Osteoblast (primary cell): Measurements from ENCODE around the gene TNK1. TPM values are rescaled to one million over a fixed set of nuclear protein-coding genes. Genes with fewer than 3 reads are reported as not detected.

Source experiments
- DNase-seq: peaks from one replicate; pipeline ENCODE4 v3.0.0; 2011; ENCODE audit warnings: low spot score, mixed read lengths; ENCODE audit not compliant: insufficient read length; ENCODE audit errors: missing footprints
- H2AFZ ChIP-seq: 2 replicates; pipeline ENCODE4 v1.6.0; 2011; ENCODE audit warnings: mild to moderate bottlenecking, low read length
- H3K27ac ChIP-seq: 2 replicates; pipeline ENCODE4 v1.5.1; 2011; ENCODE audit warnings: mild to moderate bottlenecking, low read depth, low read length, moderate library complexity
- H3K27me3 ChIP-seq: 2 replicates; pipeline ENCODE4 v1.6.0; 2012; ENCODE audit warnings: mild to moderate bottlenecking, control low read depth, inconsistent platforms, low read length, moderate library complexity; ENCODE audit not compliant: insufficient read depth
- H3K36me3 ChIP-seq: 2 replicates; pipeline ENCODE4 v1.5.1; 2011; ENCODE audit warnings: mild to moderate bottlenecking, low read length, control low read depth, moderate library complexity; ENCODE audit not compliant: insufficient read depth
- H3K4me1 ChIP-seq: 2 replicates; pipeline ENCODE4 v1.5.1; 2011; ENCODE audit warnings: mild to moderate bottlenecking, low read length, control low read depth, moderate library complexity; ENCODE audit not compliant: insufficient read depth
- H3K4me2 ChIP-seq: 2 replicates; pipeline ENCODE4 v1.6.0; 2011; ENCODE audit warnings: mild to moderate bottlenecking, low read length; ENCODE audit not compliant: insufficient read depth
- H3K4me3 ChIP-seq: fragments of 200-600 bp; sonication (generic); 3 replicates; pipeline ENCODE4 v1.5.1; 2012; ENCODE audit warnings: mild to moderate bottlenecking, low read length, inconsistent platforms; ENCODE audit not compliant: insufficient read depth
- H3K79me2 ChIP-seq: 2 replicates; pipeline ENCODE4 v1.6.0; 2012; ENCODE audit warnings: mild to moderate bottlenecking, low read length, control low read depth, inconsistent platforms; ENCODE audit not compliant: insufficient read depth
- H3K9me3 ChIP-seq: 2 replicates; pipeline ENCODE4 v1.5.1; 2011; ENCODE audit warnings: low read depth, low read length, control low read depth
- H4K20me1 ChIP-seq: 2 replicates; pipeline ENCODE4 v1.6.0; 2012; ENCODE audit warnings: mild to moderate bottlenecking, low read length, control low read depth; ENCODE audit not compliant: insufficient read depth
- CTCF ChIP-seq: IDR thresholded peaks from 2 replicates; pipeline ENCODE4 v1.5.1; 2011; ENCODE audit warnings: mild to moderate bottlenecking, low read depth, low read length, moderate library complexity; ENCODE audit errors: extremely low read depth
- total RNA-seq: library from RNA; depleted of rRNA; stranded (reverse); fragments of >200 nt; gene quantifications from 2 replicates; pipeline ENCODE4 v1.2.3, GENCODE V29; 2012

TNK1 gene
- total RNA-seq, 1 donor = 0.36 TPM

- peak overlapping the region; percentile 85 for H3K4me3 ChIP-seq
- H3K79me2 ChIP-seq = peaks cover 7% of the 10 kb centered on the region
- H3K27ac ChIP-seq = peak overlapping the region; percentile 41
- peaks cover under 1% of the 10 kb centered on the region for H4K20me1 ChIP-seq
- H3K36me3 ChIP-seq = peaks cover 36% of the 10 kb centered on the region
- peak overlapping the region; percentile 95 for H3K4me2 ChIP-seq
- DNase-seq = peak; percentile 96
- H3K4me1 ChIP-seq = peaks cover 11% of the 10 kb centered on the region
- TF ChIP-seq CTCF = peak; percentile 5
- H3K9me3 ChIP-seq = no peaks in the 10 kb centered on the region
- no peaks in the 10 kb centered on the region for H3K27me3 ChIP-seq
- peak overlapping the region; percentile 89 for H2AFZ ChIP-seq
These were observed 12.9 kb downstream of the TNK1 start for GRCh38 chr17:7393613-7394451.

GRCh38 chr17:7394452-7395191 is 13.7 kb downstream of the TNK1 start, which contains the start of gene PLSCR3:
PLSCR3 (minus strand) TSS chr17:7394525; CDS start chr17:7394110, 415 bp downstream.
- H3K9me3 ChIP-seq = no peaks in the 10 kb centered on the region
- peak; percentile 100 for DNase-seq
- H3K36me3 ChIP-seq = peaks cover 28% of the 10 kb centered on the region
- peak; percentile 25 for TF ChIP-seq CTCF
- H2AFZ ChIP-seq = peak within 1 kb of the TSS; percentile 96
- H3K4me1 ChIP-seq = peaks cover 11% of the 10 kb centered on the region
- peak within 1 kb of the TSS; percentile 85 for H3K4me3 ChIP-seq
- peak within 1 kb of the TSS; percentile 95 for H3K4me2 ChIP-seq
- H3K27ac ChIP-seq = peak within 1 kb of the TSS; percentile 85
- no peaks in the 10 kb centered on the region for H3K27me3 ChIP-seq
- peaks cover 7% of the 10 kb centered on the region for H3K79me2 ChIP-seq
- H4K20me1 ChIP-seq = no peaks in the 10 kb centered on the region

DNA sequence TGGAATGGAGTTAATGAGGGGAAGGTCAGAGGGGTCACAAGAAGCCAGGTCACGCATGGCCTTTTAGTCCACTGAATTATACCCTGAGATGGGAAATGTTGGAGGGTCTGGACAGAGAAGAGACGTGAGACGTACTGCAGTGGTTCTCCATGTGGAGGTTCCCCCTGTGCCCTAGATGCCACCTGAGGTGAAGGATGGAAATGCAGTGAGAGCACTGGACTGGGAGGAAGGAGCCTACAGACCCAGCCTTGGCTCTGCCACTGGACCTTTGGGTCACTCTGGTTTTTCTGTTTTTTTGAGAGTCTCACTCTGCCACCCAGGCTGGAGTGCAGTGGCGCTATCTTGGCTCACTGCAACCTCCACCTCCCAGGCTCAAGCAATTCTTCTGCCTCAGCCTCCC is 15.3 kb downstream of the TNK1 start:
- TF ChIP-seq CTCF = no peak
- H3K27ac ChIP-seq = no peak overlapping the region
- H3K4me2 ChIP-seq = no peak overlapping the region
- no peaks in the 10 kb centered on the region for H4K20me1 ChIP-seq
- no peak overlapping the region for H2AFZ ChIP-seq
- no peak overlapping the region for H3K4me3 ChIP-seq
- H3K36me3 ChIP-seq = peaks cover 17% of the 10 kb centered on the region
- peaks cover 15% of the 10 kb centered on the region for H3K4me1 ChIP-seq
- DNase-seq = peak; percentile 80
- peaks cover 7% of the 10 kb centered on the region for H3K79me2 ChIP-seq
- H3K9me3 ChIP-seq = no peaks in the 10 kb centered on the region
- no peaks in the 10 kb centered on the region for H3K27me3 ChIP-seq

DNA sequence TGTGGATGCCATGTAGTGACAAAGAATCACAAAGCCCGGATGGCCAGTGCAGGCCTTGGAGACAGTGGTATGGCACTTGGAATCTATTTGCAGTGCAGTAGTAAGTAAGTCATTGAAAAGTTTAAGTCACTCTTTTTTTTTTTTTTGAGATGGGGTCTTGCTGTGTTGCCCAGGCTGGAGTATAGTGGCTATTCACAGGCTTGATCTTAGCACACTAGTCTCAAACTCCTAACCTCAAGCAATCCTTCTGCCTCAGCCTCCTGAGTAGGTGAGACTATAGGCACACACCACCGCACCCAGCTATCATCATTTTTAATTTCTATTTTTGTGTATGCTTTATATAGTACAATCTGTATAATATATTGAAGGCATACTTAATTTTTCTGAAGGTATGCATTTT is 17.7 kb downstream of the TNK1 start:
- TF ChIP-seq CTCF = no peak
- H3K79me2 ChIP-seq = peaks cover 11% of the 10 kb centered on the region
- no peaks in the 10 kb centered on the region for H3K9me3 ChIP-seq
- H3K27ac ChIP-seq = no peak overlapping the region
- H3K27me3 ChIP-seq = no peaks in the 10 kb centered on the region
- no peak overlapping the region for H3K4me3 ChIP-seq
- no peaks in the 10 kb centered on the region for H4K20me1 ChIP-seq
- no peaks in the 10 kb centered on the region for H3K36me3 ChIP-seq
- no peak overlapping the region for H2AFZ ChIP-seq
- H3K4me1 ChIP-seq = peaks cover 18% of the 10 kb centered on the region
- no peak overlapping the region for H3K4me2 ChIP-seq
- DNase-seq = no peak
